ENCODE data around the gene CPLANE1.
"Not testable (repeated sequence)": the region's sequence is repeated elsewhere in the genome, so short reads cannot be mapped to it uniquely, and the experiment has no call there.

The CPLANE1 gene

GRCh38 chr5:37088009-37088408 lies 161.2 kb downstream of the CPLANE1 start:
- Mint-ChIP-seq H3K36me3 (peaks cover 21% of the 10 kb centered on the region), H3K27ac (no peak overlapping the region), H3K9me3 (peaks cover 1% of the 10 kb centered on the region), H3K27me3 (no peaks in the 10 kb centered on the region), H3K4me3 (no peak overlapping the region), H3K4me1 (no peaks in the 10 kb centered on the region)
- ATAC-seq (ENCODE audit: low read depth): no peak
- DNase-seq (ENCODE audit: low spot score in 2 of 2): no peak

GRCh38 chr5:37086466-37087173 lies 162.6 kb downstream of the CPLANE1 start:
- peaks cover 1% of the 10 kb centered on the region for H3K9me3 Mint-ChIP-seq
- no peak for DNase-seq (ENCODE audit: low spot score in 2 of 2)
- no peaks in the 10 kb centered on the region for H3K4me1 Mint-ChIP-seq
- H3K36me3 Mint-ChIP-seq: peaks cover 21% of the 10 kb centered on the region
- no peak overlapping the region for H3K27ac Mint-ChIP-seq
- ATAC-seq (ENCODE audit: low read depth): no peak
- no peak overlapping the region for H3K4me3 Mint-ChIP-seq
- no peaks in the 10 kb centered on the region for H3K27me3 Mint-ChIP-seq

- ATAC-seq (ENCODE audit: low read depth); H3K9me3 Mint-ChIP-seq; DNase-seq (ENCODE audit: low spot score in 2 of 2); H3K27ac Mint-ChIP-seq; H3K4me1 Mint-ChIP-seq; H3K4me3 Mint-ChIP-seq; H3K27me3 Mint-ChIP-seq: not testable (repeated sequence)
- H3K36me3 Mint-ChIP-seq: peaks cover 21% of the 10 kb centered on the region
Measured at GRCh38 chr5:37086026-37086425, 163.2 kb downstream of the CPLANE1 start.

- H3K4me1 Mint-ChIP-seq; H3K9me3 Mint-ChIP-seq; H3K27me3 Mint-ChIP-seq; ATAC-seq (ENCODE audit: low read depth); H3K27ac Mint-ChIP-seq; DNase-seq (ENCODE audit: low spot score in 2 of 2); H3K4me3 Mint-ChIP-seq: not testable (repeated sequence)
- H3K36me3 Mint-ChIP-seq: peaks cover 32% of the 10 kb centered on the region
Measured at GRCh38 chr5:37082977-37083376, 166.2 kb downstream of the CPLANE1 start.

DNA sequence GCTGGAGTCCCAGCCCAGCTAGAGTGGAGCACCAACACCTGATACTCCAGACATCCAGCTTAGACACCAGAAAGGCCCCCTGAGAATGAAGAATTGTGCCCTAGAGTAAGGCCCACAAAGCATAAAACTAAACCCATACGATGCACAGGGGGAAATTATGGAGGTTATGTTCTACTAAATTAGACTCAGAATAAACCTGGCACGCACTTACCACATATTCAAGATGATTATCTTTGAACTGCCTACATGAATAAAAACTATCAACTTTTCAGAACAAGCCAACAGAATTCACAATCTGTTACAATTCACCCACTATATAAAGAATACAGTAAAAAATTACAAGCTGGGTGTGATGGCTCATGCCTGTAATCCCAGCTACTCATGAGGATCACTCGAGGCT lies 168.5 kb downstream of the CPLANE1 start:
- H3K36me3 Mint-ChIP-seq: peaks cover 27% of the 10 kb centered on the region
- no peak overlapping the region for H3K27ac Mint-ChIP-seq
- no peaks in the 10 kb centered on the region for H3K27me3 Mint-ChIP-seq
- ATAC-seq (ENCODE audit: low read depth) (no peak), DNase-seq (ENCODE audit: low spot score in 2 of 2) (no peak)
- H3K4me1 Mint-ChIP-seq: no peaks in the 10 kb centered on the region
- no peak overlapping the region for H3K4me3 Mint-ChIP-seq
- H3K9me3 Mint-ChIP-seq: peaks cover 1% of the 10 kb centered on the region

DNA sequence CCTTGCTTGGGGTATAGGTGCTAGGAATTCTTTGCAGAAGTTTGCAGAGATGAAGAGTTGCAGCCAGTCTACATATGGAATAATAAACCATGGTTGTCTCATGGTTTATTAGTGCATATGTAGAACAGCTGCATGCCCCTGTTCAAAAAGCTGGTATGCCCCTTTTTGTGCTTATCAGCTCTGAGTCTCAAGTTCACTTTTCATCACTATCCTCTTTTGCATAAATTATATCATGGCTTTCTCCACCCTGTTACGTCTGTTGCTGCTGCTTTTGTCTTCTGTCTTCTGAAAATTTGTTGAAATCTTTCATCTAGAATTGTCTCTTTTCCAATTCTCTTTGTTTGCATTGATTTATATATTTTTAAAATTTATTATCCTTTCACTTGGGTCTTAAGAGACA lies 172.0 kb downstream of the CPLANE1 start:
- no peaks in the 10 kb centered on the region for H3K4me1 Mint-ChIP-seq
- H3K4me3 Mint-ChIP-seq: no peak overlapping the region
- no peak for DNase-seq (ENCODE audit: low spot score in 2 of 2)
- no peaks in the 10 kb centered on the region for H3K27me3 Mint-ChIP-seq
- H3K36me3 Mint-ChIP-seq: peaks cover 12% of the 10 kb centered on the region
- H3K27ac Mint-ChIP-seq: no peak overlapping the region
- H3K9me3 Mint-ChIP-seq: peaks cover 1% of the 10 kb centered on the region
- no peak for ATAC-seq (ENCODE audit: low read depth)

DNA sequence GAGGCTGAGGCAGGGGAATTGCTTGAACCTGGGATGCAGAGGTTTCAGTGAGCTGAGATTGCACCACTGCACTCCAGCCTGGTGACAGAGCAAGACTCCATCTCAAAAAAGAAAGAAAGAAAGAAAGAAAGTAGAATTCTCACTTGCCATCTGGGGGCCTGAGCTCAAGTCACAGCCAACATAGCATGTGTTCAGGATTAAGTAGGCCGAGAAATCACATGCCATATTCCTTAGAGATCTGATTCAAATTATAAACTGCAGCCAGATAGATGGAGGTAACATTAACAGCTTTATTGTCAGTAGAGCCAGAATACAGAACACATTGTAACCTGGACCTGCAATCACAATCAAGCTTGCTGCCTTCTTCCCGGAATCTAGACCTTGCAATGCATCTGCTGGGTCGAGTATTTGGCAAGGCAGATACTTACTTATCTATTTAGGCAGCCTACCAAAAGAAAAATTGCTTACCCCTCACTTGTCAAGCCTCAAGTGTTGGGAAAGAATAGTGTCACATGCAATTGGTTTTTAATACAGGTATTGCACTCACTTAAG lies 173.7 kb downstream of the CPLANE1 start:
- no peak overlapping the region for H3K27ac Mint-ChIP-seq
- DNase-seq (ENCODE audit: low spot score in 2 of 2) (no peak), ATAC-seq (ENCODE audit: low read depth) (no peak)
- no peak overlapping the region for H3K4me3 Mint-ChIP-seq
- peaks cover 11% of the 10 kb centered on the region for H3K36me3 Mint-ChIP-seq
- H3K27me3 Mint-ChIP-seq: no peaks in the 10 kb centered on the region
- H3K4me1 Mint-ChIP-seq: no peaks in the 10 kb centered on the region
- peaks cover 1% of the 10 kb centered on the region for H3K9me3 Mint-ChIP-seq

DNA sequence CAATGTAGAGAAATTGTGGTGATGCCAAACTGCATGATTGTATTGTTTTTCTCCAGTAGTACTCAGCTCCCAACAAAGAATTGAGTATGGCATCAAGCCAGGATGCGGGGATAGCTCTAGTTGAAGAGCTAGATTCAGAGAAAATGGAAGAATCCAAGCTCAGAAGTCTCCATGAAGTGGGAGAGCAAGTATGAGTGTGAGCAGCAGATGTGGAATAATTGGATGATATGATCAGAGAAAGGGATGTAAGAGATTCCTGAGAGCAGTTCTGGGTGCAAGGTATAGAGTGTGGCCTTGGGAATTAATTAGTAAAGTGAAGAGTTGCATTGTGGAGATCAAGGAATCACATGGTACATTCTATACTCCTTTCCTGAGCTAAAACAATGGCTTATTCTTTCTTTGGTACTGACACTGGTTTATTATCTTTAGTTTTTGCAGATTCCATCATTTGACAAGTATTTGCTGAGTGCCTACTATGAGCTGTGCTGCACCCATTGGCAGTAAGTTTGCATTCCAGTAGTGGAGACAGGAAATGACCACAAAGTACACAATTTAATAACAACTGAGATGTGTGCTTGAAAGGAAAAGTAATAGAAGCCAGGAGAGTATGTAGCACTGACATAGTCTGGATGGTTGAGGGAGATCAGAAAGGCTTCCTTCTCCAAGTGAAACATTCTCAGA lies 177.1 kb downstream of the CPLANE1 start:
- H3K9me3 Mint-ChIP-seq: no peaks in the 10 kb centered on the region
- no peak overlapping the region for H3K27ac Mint-ChIP-seq
- H3K4me1 Mint-ChIP-seq: no peaks in the 10 kb centered on the region
- peaks cover 1% of the 10 kb centered on the region for H3K36me3 Mint-ChIP-seq
- H3K4me3 Mint-ChIP-seq: no peak overlapping the region
- no peak for ATAC-seq (ENCODE audit: low read depth)
- H3K27me3 Mint-ChIP-seq: no peaks in the 10 kb centered on the region
- DNase-seq (ENCODE audit: low spot score in 2 of 2): no peak

- no peak overlapping the region for H3K27ac Mint-ChIP-seq
- H3K4me1 Mint-ChIP-seq: no peaks in the 10 kb centered on the region
- no peaks in the 10 kb centered on the region for H3K9me3 Mint-ChIP-seq
- no peaks in the 10 kb centered on the region for H3K27me3 Mint-ChIP-seq
- no peaks in the 10 kb centered on the region for H3K36me3 Mint-ChIP-seq
- H3K4me3 Mint-ChIP-seq: no peak overlapping the region
- ATAC-seq (ENCODE audit: low read depth) (no peak), DNase-seq (ENCODE audit: low spot score in 2 of 2) (no peak)
Measured at GRCh38 chr5:37071487-37071886, 177.7 kb downstream of the CPLANE1 start.

DNA sequence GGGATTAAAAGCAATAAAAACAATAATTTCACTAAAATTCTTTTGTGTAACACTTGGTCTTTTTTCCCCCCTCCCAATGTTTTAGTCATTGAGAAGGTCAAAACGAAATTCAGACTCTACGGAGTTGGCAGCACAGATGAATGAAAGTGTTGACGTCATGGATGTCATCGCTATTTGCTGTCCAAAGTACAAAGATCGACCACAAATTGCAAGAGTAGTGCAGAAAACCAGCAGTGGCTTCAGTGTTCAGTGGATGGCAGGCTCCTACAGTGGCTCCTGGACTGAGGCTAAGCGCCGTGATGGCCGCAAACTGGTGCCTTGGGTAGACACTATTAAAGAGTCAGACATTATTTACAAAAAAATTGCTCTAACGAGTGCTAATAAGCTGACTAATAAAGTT lies 184.7 kb downstream of the CPLANE1 start:
- H3K9me3 Mint-ChIP-seq: no peaks in the 10 kb centered on the region
- H3K36me3 Mint-ChIP-seq: peaks cover 20% of the 10 kb centered on the region
- H3K27ac Mint-ChIP-seq: no peak overlapping the region
- ATAC-seq (ENCODE audit: low read depth) (no peak), DNase-seq (ENCODE audit: low spot score in 2 of 2) (no peak)
- no peaks in the 10 kb centered on the region for H3K4me1 Mint-ChIP-seq
- no peaks in the 10 kb centered on the region for H3K27me3 Mint-ChIP-seq
- H3K4me3 Mint-ChIP-seq: no peak overlapping the region

DNA sequence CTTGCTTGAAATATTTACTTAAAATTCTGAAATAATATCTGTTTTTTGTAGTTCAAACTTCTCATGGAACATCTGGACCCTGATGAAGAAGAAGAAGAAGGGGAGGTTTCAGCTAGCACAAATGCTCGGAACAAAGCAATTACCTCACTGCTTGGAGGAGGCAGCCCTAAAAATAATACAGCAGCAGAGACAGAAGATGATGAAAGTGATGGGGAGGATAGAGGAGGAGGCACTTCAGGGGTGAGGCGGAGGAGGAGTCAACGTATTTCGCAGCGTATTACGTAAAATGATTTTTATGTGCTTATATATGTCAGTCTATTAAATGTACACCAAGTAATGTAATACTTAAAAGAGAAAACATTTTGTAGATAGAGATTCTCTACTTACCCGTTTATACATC lies 185.4 kb downstream of the CPLANE1 start:
- Mint-ChIP-seq H3K36me3 (peaks cover 22% of the 10 kb centered on the region), H3K4me3 (no peak overlapping the region), H3K9me3 (no peaks in the 10 kb centered on the region), H3K4me1 (no peaks in the 10 kb centered on the region), H3K27ac (no peak overlapping the region), H3K27me3 (no peaks in the 10 kb centered on the region)
- DNase-seq (ENCODE audit: low spot score in 2 of 2): no peak
- no peak for ATAC-seq (ENCODE audit: low read depth)

DNA sequence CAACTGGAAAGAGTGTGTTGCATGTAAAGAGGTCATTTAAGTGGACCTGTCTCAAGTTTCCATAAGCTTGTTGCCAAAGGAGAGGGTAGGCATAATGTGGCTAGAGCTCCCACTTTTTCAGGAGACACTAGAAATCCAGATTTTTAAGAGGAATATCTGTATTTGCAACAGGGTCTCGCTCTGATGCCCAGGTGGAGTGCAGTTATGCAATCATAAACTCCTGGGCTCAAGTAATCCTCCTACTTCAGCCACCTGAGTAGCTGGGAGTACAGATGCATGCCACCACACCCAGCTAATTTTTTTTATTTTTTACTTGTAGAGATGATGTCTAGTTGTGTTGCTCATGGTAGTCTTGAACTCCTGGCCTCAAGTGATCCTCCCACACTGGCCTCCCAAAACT lies 189.1 kb downstream of the CPLANE1 start:
- ATAC-seq (ENCODE audit: low read depth) (no peak), DNase-seq (ENCODE audit: low spot score in 2 of 2) (no peak)
- H3K27me3 Mint-ChIP-seq: no peaks in the 10 kb centered on the region
- no peaks in the 10 kb centered on the region for H3K4me1 Mint-ChIP-seq
- H3K27ac Mint-ChIP-seq: no peak overlapping the region
- H3K36me3 Mint-ChIP-seq: peaks cover 29% of the 10 kb centered on the region
- H3K4me3 Mint-ChIP-seq: no peak overlapping the region
- no peaks in the 10 kb centered on the region for H3K9me3 Mint-ChIP-seq

DNA sequence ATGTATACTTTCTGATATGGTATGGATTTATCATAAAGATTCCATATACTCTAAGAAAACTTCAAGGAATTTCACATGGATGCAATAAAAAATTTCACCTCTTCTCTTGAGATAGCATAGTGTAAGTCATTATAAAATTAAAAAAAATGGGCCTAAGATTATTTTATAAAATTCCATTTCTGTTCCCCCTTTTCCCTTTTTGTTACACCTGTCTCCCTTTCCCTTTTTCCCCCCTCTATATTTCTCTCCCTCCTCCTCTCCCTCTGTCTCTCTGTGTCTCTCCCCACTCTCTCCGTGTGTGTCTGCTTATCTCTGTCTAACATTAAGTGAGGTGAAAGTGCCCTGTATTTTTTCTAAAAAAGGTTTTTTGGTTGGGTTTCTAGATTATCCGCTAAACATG lies 192.4 kb downstream of the CPLANE1 start:
- ATAC-seq (ENCODE audit: low read depth) (no peak), DNase-seq (ENCODE audit: low spot score in 2 of 2) (no peak)
- no peaks in the 10 kb centered on the region for H3K9me3 Mint-ChIP-seq
- H3K36me3 Mint-ChIP-seq: peaks cover 24% of the 10 kb centered on the region
- no peak overlapping the region for H3K4me3 Mint-ChIP-seq
- no peaks in the 10 kb centered on the region for H3K27me3 Mint-ChIP-seq
- no peaks in the 10 kb centered on the region for H3K4me1 Mint-ChIP-seq
- H3K27ac Mint-ChIP-seq: peak overlapping the region; percentile 81

All from memory B cell (primary cell).